Natural killer cell (primary cell): Measurements from ENCODE around the gene SDC3. TPM values are rescaled to one million over a fixed set of nuclear protein-coding genes. Genes with fewer than 3 reads are reported as not detected.
A peak's percentile ranks its signal among the peaks of the same experiment; 100 is the strongest.

Experiments
- ATAC-seq, 3 donors: fragments of 150-1000 bp in 2 of 3; fragments of 200-7000 bp in 1 of 3; cut with Tn5 transposase; 1 replicate in 1 of 3; 2 replicates in 2 of 3; pipeline ENCODE4 v1.10.0; 2021; ENCODE audit warnings: mild to moderate bottlenecking in 2 of 3, moderate library complexity in 2 of 3
- DNase-seq, 2 donors: peaks; one replicate each; pipeline versions ENCODE4 v3.0.0 to v3.0.0-alpha.2; 2013 to 2021; ENCODE audit warnings: mixed read lengths in 1 of 2
- H3K27ac ChIP-seq: one replicate; pipeline ENCODE4 v1.5.1; 2013; ENCODE audit warnings: mild to moderate bottlenecking, low read length
- H3K27me3 ChIP-seq: one replicate; pipeline ENCODE4 v1.6.1; 2013; ENCODE audit warnings: low read length; ENCODE audit not compliant: control insufficient read depth, insufficient read depth
- H3K36me3 ChIP-seq: one replicate; pipeline ENCODE4 v1.6.1; 2013; ENCODE audit warnings: low read length; ENCODE audit not compliant: control insufficient read depth, insufficient read depth
- H3K4me1 ChIP-seq: one replicate; pipeline ENCODE4 v1.6.1; 2013; ENCODE audit warnings: low read length; ENCODE audit not compliant: control insufficient read depth, insufficient read depth
- H3K4me3 ChIP-seq: one replicate; pipeline ENCODE4 v1.5.1; 2013; ENCODE audit warnings: low read length
- H3K9me3 ChIP-seq: one replicate; pipeline ENCODE4 v1.6.1; 2013; ENCODE audit warnings: low read length; ENCODE audit not compliant: control insufficient read depth, insufficient read depth
- H3K27ac Mint-ChIP-seq, 2 donors: one replicate each; pipeline ENCODE4 v1.8.0; 2022; ENCODE audit warnings: mild to moderate bottlenecking in 2 of 2, mixed read lengths in 2 of 2, moderate library complexity in 1 of 2
- H3K27me3 Mint-ChIP-seq, 2 donors: one replicate each; pipeline ENCODE4 v1.8.0; 2022; ENCODE audit warnings: low read depth in 2 of 2, mixed read lengths in 2 of 2
- H3K36me3 Mint-ChIP-seq: one replicate; pipeline ENCODE4 v1.8.0; 2022; ENCODE audit warnings: mixed read lengths
- H3K4me1 Mint-ChIP-seq, 2 donors: one replicate each; pipeline ENCODE4 v1.8.0; 2022; ENCODE audit warnings: mixed read lengths in 2 of 2
- H3K4me3 Mint-ChIP-seq: one replicate; pipeline ENCODE4 v1.8.0; 2022; ENCODE audit warnings: mild to moderate bottlenecking, moderate library complexity, mixed read lengths
- H3K9me3 Mint-ChIP-seq, 2 donors: one replicate each; pipeline ENCODE4 v1.8.0; 2022; ENCODE audit warnings: mixed read lengths in 2 of 2
- CTCF ChIP-seq: fragments of 200-600 bp; IDR thresholded peaks from one replicate; pipeline ENCODE4 v1.8.0; 2022; ENCODE audit warnings: antibody characterized with exemption
- WGBS: methylation state at CpG from one replicate; pipeline ENCODE4 v1.1.7; 2013; ENCODE audit warnings: missing lambda C conversion rate; ENCODE audit not compliant: insufficient coverage; 5-methylcytosine and 5-hydroxymethylcytosine counted together
- intact Hi-C: fragments of 100-400 bp; cut with micrococcal nuclease; formaldehyde crosslinking; loops from one replicate; pipeline ENCODE4 v1.14.2; 2022
- total RNA-seq, 4 donors: library from RNA; stranded (reverse); fragments of 120-200 nt in 1 of 4; gene quantifications; one replicate each; pipeline versions ENCODE4 v1.2.3 to v1.2.4, GENCODE V29; 2013 to 2022

The SDC3 gene
- total RNA-seq, 3 donors from 2014 or later (not counting 1 experiment from before 2014, with no cell fraction given): 0.33 to 0.63 TPM; not detected in 1

GRCh38 chr1:30911059-30911954, 2.7 kb upstream of the SDC3 start:
- H3K27ac ChIP-seq: no peak overlapping the region
- DNase-seq (peak in 1 of 2 donors; percentile 69), ATAC-seq (peak in 1 of 3 donors; percentile 55)
- Mint-ChIP-seq H3K4me3 (no peak overlapping the region), H3K9me3 (no peaks in the 10 kb centered on the region), H3K27ac (no peak overlapping the region), H3K4me1 (peaks cover 11 to 17% of the 10 kb centered on the region in 2 donors), H3K27me3 (peaks cover 29 to 34% of the 10 kb centered on the region in 2 donors), H3K36me3 (no peaks in the 10 kb centered on the region)
- H3K9me3 ChIP-seq: no peaks in the 10 kb centered on the region
- H3K36me3 ChIP-seq: no peaks in the 10 kb centered on the region
- WGBS: 52% methylated on average over 9 of the region's 9 CpGs
- intact Hi-C loops: loop anchor here (1.0 kb wide), 1 partner anchor 110 kb away; no protein-coding TSS in a partner anchor
- H3K4me3 ChIP-seq: no peak overlapping the region
- TF ChIP-seq CTCF: peak; percentile 27
- H3K27me3 ChIP-seq: peaks cover 17% of the 10 kb centered on the region
- peaks cover 37% of the 10 kb centered on the region for H3K4me1 ChIP-seq

- no peak overlapping the region for H3K4me3 ChIP-seq
- H3K4me3 Mint-ChIP-seq: peak overlapping the region; percentile 93
- H3K27ac Mint-ChIP-seq: peak overlapping the region in 1 of 2 donors; percentile 63
- intact Hi-C loops: no loop called here
- H3K36me3 Mint-ChIP-seq: no peaks in the 10 kb centered on the region
- no peaks in the 10 kb centered on the region for H3K9me3 ChIP-seq
- TF ChIP-seq CTCF: no peak
- peaks cover 11 to 17% of the 10 kb centered on the region in 2 donors for H3K4me1 Mint-ChIP-seq
- H3K27me3 ChIP-seq: peaks cover 17% of the 10 kb centered on the region
- H3K27me3 Mint-ChIP-seq: peaks cover 38 to 43% of the 10 kb centered on the region in 2 donors
- peaks cover 37% of the 10 kb centered on the region for H3K4me1 ChIP-seq
- H3K36me3 ChIP-seq: no peaks in the 10 kb centered on the region
- no peaks in the 10 kb centered on the region for H3K9me3 Mint-ChIP-seq
- WGBS: 41% methylated on average over 14 of the region's 14 CpGs
- ATAC-seq (no peak), DNase-seq (peak in 1 of 2 donors; percentile 27)
- H3K27ac ChIP-seq: no peak overlapping the region
These were observed 959 bp upstream of the SDC3 start for GRCh38 chr1:30909365-30910068.

- ATAC-seq (no peak), DNase-seq (no peak)
- H3K36me3 ChIP-seq: no peaks in the 10 kb centered on the region
- no peak overlapping the region for H3K4me3 ChIP-seq
- Mint-ChIP-seq H3K4me3 (no peak overlapping the region), H3K4me1 (peaks cover 11 to 17% of the 10 kb centered on the region in 2 donors), H3K27ac (no peak overlapping the region), H3K9me3 (no peaks in the 10 kb centered on the region), H3K36me3 (no peaks in the 10 kb centered on the region), H3K27me3 (peaks cover 41 to 49% of the 10 kb centered on the region in 2 donors)
- under 1% methylated on average over 69 of the region's 69 CpGs for WGBS
- peaks cover 32% of the 10 kb centered on the region for H3K4me1 ChIP-seq
- peaks cover 17% of the 10 kb centered on the region for H3K27me3 ChIP-seq
- no peaks in the 10 kb centered on the region for H3K9me3 ChIP-seq
- no peak for TF ChIP-seq CTCF
- H3K27ac ChIP-seq: no peak overlapping the region
- intact Hi-C loops: no loop called here
These were observed 252 bp downstream of the SDC3 start for GRCh38 chr1:30908316-30908695.
